ENCODE measurements around the gene FBXW9.
A peak's percentile ranks its signal among the peaks of the same experiment; 100 is the strongest.

FBXW9 gene

DNA sequence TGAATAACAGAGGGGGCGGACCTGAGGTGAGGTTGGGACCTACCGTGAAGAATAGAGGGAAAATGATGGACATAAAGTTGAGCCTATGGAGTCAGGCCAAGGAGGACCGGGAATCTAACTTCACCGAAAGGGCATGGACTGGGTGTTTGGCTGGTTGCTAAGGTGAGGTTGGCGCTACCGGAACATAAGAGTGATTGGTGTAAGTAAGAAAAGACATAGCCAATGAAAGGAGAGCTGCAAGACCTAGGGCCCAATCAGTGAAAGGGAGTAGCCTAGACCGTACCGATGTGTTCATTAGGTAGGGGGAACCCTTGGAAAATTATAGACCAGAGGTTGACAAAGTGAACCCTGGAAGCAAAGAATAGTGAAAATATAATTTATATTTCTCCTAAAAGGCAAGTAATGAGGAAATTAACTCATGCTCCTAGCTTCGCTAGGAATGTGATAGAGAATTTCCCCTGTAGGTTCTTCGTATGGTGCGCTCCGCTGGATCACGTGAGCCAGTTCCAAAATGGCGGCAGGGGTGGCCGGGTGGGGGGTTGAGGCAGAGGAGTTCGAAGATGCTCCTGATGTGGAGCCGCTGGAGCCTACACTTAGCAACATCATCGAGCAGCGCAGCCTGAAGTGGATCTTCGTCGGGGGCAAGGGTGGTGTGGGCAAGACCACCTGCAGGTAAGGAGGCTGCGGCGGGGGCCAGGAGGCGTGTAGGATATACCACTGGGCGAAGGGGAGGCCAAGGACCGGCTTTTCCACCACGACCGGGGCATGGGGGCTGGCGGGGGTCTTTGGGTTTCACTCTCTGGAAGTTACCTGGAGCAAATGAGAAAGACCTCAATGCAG is 40.8 kb upstream of the FBXW9 start, which contains the start of gene GET3:
Gene GET3 (plus strand): TSS at position 503 of the 840 bp plus-strand sequence. CDS start 9 bp downstream, at position 512.
- H3K27me3 ChIP-seq (ENCODE audit: low read length) = no peaks in the 10 kb centered on the region
- H3K9me2 ChIP-seq (replicated peaks; ENCODE audit: insufficient read depth, low read length) = no peaks in the 10 kb centered on the region
- peak within 1 kb of the TSS; percentile 79 for H3K27ac ChIP-seq (ENCODE audit: low read depth, low read length)
- H2AFZ ChIP-seq (ENCODE audit: low read depth, low read length, severe bottlenecking) = peak within 1 kb of the TSS; percentile 95
- peaks cover 36% of the 10 kb centered on the region for H3K79me2 ChIP-seq (ENCODE audit: insufficient read depth, low read length)
- H3K4me2 ChIP-seq (ENCODE audit: low read depth, low read length, poor library complexity, severe bottlenecking) = peak within 1 kb of the TSS; percentile 90
- peak within 1 kb of the TSS; percentile 86 for H3K4me3 ChIP-seq (ENCODE audit: insufficient read depth, low read length, poor library complexity, severe bottlenecking)
- H4K20me1 ChIP-seq (ENCODE audit: low read depth, low read length) = peaks cover 9% of the 10 kb centered on the region; the same call in 1 of the 2 replicates
- no peak for TF ChIP-seq EZH2phosphoT487 (conservative IDR thresholded peaks at IDR 0.05; ENCODE audit: low read length)
- TF ChIP-seq, protein P1, sequence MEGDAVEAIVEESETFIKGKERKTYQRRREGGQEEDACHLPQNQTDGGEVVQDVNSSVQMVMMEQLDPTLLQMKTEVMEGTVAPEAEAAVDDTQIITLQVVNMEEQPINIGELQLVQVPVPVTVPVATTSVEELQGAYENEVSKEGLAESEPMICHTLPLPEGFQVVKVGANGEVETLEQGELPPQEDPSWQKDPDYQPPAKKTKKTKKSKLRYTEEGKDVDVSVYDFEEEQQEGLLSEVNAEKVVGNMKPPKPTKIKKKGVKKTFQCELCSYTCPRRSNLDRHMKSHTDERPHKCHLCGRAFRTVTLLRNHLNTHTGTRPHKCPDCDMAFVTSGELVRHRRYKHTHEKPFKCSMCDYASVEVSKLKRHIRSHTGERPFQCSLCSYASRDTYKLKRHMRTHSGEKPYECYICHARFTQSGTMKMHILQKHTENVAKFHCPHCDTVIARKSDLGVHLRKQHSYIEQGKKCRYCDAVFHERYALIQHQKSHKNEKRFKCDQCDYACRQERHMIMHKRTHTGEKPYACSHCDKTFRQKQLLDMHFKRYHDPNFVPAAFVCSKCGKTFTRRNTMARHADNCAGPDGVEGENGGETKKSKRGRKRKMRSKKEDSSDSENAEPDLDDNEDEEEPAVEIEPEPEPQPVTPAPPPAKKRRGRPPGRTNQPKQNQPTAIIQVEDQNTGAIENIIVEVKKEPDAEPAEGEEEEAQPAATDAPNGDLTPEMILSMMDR (IDR thresholded peaks at IDR 0.05; ENCODE audit: insufficient read depth, low read length, poor library complexity, severe bottlenecking) = no peak
- no peaks in the 10 kb centered on the region for H3K36me3 ChIP-seq (ENCODE audit: low read length)
- H3F3A ChIP-seq (ENCODE audit: insufficient read depth) = peaks cover 3% of the 10 kb centered on the region; the same call in 1 of the 2 replicates
- peak within 1 kb of the TSS; percentile 77 for H3K9ac ChIP-seq (ENCODE audit: low read length)
- H3K9me3 ChIP-seq (ENCODE audit: insufficient read depth, low read length) = no peaks in the 10 kb centered on the region

DNA sequence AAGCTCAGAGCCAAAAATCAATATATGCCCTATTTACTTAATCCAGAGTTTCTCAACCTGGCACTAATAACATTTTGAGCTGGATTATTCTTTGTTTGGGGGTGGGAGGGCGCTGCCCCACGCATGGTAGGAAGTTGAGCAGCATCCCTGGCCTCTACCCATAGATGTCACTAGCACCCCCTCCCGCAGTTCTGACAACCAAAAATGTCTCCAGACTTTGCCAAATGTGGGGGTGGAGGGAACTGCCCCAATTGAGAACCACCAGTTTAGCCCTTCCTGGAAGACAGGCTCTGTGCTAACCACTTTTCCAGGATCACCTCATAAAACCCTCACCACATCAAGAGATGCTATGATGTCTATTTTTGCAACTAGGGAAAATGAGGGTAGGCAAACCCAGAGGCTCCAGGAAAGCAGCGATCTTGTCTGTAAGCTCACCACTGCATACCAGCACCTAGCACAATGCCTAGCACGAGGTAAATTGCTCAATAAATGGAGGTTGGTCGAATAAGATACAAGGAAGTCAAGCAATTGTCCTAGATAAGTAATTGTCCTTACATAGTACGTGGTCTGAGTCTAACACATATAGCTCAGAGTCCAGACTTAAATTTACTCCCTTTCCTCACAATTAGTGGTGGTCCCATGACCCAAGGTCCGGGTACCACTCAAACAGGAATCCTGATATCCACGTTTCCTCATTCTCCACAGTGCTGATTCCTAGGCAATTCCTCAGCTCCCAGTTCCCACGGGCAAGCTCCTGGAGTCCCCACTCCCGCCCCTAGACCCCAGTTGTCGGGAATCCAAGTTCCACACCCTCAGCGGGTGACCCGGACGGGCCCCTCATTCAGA is 37.2 kb upstream of the FBXW9 start:
- Histone ChIP-seq H4K20me1 (ENCODE audit: low read depth, low read length) (peaks cover 11% of the 10 kb centered on the region; the same call in 1 of the 2 replicates), H3K4me2 (ENCODE audit: low read depth, low read length, poor library complexity, severe bottlenecking) (peak overlapping the region; percentile 97), H3K9ac (ENCODE audit: low read length) (peak overlapping the region; percentile 100), H3K79me2 (ENCODE audit: insufficient read depth, low read length) (peaks cover 58% of the 10 kb centered on the region), H3K9me3 (ENCODE audit: insufficient read depth, low read length) (no peaks in the 10 kb centered on the region), H3F3A (ENCODE audit: insufficient read depth) (peaks cover 9% of the 10 kb centered on the region; the same call in 1 of the 2 replicates), H3K9me2 (replicated peaks; ENCODE audit: insufficient read depth, low read length) (no peaks in the 10 kb centered on the region), H3K27me3 (ENCODE audit: low read length) (no peaks in the 10 kb centered on the region), H2AFZ (ENCODE audit: low read depth, low read length, severe bottlenecking) (no peak overlapping the region), H3K4me3 (ENCODE audit: insufficient read depth, low read length, poor library complexity, severe bottlenecking) (peak overlapping the region; percentile 99), H3K36me3 (ENCODE audit: low read length) (peaks cover 7% of the 10 kb centered on the region; the same call in 1 of the 2 replicates), H3K27ac (ENCODE audit: low read depth, low read length) (peak overlapping the region; percentile 80)
- no peak for TF ChIP-seq EZH2phosphoT487 (conservative IDR thresholded peaks at IDR 0.05; ENCODE audit: low read length)
- TF ChIP-seq, protein P1 (IDR thresholded peaks at IDR 0.05; ENCODE audit: insufficient read depth, low read length, poor library complexity, severe bottlenecking) = peak; percentile 63

DNA sequence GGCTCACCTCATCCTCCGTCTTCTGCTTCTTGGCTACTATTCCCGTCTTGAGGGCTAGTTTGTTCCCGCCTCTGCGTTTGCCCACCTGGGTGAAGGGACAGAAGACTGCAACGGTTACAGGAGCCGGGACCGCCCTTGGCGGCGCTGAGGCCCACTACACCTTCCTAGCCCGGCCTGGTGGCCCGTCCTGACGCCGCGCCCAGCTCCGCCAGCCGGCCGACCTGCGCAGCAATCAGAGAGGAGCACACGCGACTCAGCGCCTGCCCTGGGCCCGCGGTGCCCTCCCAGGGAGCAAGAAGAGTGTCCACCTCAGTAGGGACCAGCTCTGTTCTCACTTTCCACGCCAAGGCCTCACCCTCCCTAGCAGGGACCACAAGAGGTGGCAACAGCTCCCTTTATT is 34.9 kb upstream of the FBXW9 start:
- TF ChIP-seq, protein P1 (IDR thresholded peaks at IDR 0.05; ENCODE audit: insufficient read depth, low read length, poor library complexity, severe bottlenecking) = no peak
- TF ChIP-seq EZH2phosphoT487 (conservative IDR thresholded peaks at IDR 0.05; ENCODE audit: low read length) = no peak
- Histone ChIP-seq H3K36me3 (ENCODE audit: low read length) (peaks cover 7% of the 10 kb centered on the region; the same call in 1 of the 2 replicates), H2AFZ (ENCODE audit: low read depth, low read length, severe bottlenecking) (no peak overlapping the region), H3K27ac (ENCODE audit: low read depth, low read length) (no peak overlapping the region), H3K9me2 (replicated peaks; ENCODE audit: insufficient read depth, low read length) (no peaks in the 10 kb centered on the region), H3K9me3 (ENCODE audit: insufficient read depth, low read length) (no peaks in the 10 kb centered on the region), H3K27me3 (ENCODE audit: low read length) (no peaks in the 10 kb centered on the region), H3F3A (ENCODE audit: insufficient read depth) (peaks cover 17% of the 10 kb centered on the region), H3K9ac (ENCODE audit: low read length) (no peak overlapping the region), H4K20me1 (ENCODE audit: low read depth, low read length) (peaks cover 11% of the 10 kb centered on the region; the same call in 1 of the 2 replicates), H3K4me2 (ENCODE audit: low read depth, low read length, poor library complexity, severe bottlenecking) (no peak overlapping the region), H3K79me2 (ENCODE audit: insufficient read depth, low read length) (peaks cover 47% of the 10 kb centered on the region), H3K4me3 (ENCODE audit: insufficient read depth, low read length, poor library complexity, severe bottlenecking) (no peak overlapping the region)
